ENCODE data around the gene CHST15. TPM values are rescaled to one million over a fixed set of nuclear protein-coding genes. Genes with fewer than 3 reads are reported as not detected.

CHST15 gene
- total and polyA plus RNA-seq, 2 of the 13 experiments (the other 11 are each of a cell fraction or from before 2014, with no cell fraction given): 1.4 to 94.7 TPM

DNA sequence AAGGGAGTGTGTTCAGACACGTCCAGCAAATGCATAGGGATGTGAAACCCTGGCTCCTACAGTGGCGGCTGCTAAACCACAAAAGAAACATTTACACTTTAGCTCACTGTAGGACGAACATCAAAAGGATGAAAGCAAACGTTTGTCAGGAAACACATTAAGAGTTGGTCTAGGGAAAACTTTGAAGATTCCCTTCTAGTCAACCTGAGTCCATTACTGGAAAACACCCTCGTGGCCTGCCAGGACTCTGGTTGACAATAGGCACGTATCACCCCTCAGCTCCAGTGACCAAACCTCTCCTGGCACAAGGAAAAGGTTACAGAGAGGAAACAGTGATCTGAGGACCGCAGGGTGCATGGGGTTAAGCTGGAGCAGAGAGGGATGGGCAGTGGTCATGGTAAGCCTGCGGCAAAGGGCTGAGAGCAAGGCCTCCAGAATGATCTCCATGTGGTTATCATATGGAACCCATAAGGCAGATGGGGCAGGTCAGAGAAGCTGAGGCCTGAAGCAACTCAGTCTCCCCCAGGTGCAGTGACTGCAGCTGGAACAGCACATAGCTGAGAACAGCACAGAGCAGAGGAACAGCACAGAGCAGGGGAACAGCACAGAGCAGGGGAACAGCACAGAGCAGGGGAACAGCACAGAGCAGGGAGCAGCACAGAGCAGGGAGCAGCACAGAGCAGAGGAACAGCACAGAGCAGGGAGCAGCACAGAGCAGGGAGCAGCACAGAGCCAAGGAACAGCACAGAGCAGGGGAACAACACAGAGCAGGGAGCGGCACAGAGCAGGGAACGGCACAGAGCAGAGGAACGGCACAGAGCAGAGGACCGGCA is 49.9 kb downstream of the CHST15 start (continued):
- TF ChIP-seq, protein P1, sequence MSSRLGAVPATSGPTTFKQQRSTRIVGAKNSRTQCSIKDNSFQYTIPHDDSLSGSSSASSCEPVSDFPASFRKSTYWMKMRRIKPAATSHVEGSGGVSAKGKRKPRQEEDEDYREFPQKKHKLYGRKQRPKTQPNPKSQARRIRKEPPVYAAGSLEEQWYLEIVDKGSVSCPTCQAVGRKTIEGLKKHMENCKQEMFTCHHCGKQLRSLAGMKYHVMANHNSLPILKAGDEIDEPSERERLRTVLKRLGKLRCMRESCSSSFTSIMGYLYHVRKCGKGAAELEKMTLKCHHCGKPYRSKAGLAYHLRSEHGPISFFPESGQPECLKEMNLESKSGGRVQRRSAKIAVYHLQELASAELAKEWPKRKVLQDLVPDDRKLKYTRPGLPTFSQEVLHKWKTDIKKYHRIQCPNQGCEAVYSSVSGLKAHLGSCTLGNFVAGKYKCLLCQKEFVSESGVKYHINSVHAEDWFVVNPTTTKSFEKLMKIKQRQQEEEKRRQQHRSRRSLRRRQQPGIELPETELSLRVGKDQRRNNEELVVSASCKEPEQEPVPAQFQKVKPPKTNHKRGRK (CRISPR knock-in tag; IDR thresholded peaks at IDR 0.05): no peak; the same call in 1 of the 2 replicates
- TF ChIP-seq, protein P2, sequence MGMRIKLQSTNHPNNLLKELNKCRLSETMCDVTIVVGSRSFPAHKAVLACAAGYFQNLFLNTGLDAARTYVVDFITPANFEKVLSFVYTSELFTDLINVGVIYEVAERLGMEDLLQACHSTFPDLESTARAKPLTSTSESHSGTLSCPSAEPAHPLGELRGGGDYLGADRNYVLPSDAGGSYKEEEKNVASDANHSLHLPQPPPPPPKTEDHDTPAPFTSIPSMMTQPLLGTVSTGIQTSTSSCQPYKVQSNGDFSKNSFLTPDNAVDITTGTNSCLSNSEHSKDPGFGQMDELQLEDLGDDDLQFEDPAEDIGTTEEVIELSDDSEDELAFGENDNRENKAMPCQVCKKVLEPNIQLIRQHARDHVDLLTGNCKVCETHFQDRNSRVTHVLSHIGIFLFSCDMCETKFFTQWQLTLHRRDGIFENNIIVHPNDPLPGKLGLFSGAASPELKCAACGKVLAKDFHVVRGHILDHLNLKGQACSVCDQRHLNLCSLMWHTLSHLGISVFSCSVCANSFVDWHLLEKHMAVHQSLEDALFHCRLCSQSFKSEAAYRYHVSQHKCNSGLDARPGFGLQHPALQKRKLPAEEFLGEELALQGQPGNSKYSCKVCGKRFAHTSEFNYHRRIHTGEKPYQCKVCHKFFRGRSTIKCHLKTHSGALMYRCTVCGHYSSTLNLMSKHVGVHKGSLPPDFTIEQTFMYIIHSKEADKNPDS (CRISPR knock-in tag; IDR thresholded peaks at IDR 0.05): no peak
- TF ChIP-seq POGZ (CRISPR knock-in tag; IDR thresholded peaks at IDR 0.05) (peak; percentile 83), ZNF775 (CRISPR knock-in tag; IDR thresholded peaks at IDR 0.05; ENCODE audit: borderline replicate concordance) (no peak), SP1 (IDR thresholded peaks at IDR 0.05) (no peak), SP1 (CRISPR knock-in tag; IDR thresholded peaks at IDR 0.05) (peak; percentile 13; the same call in 1 of the 2 replicates), PAWR (CRISPR knock-in tag; IDR thresholded peaks at IDR 0.05; ENCODE audit: borderline replicate concordance) (no peak; the same call in 1 of the 2 replicates), NPAS2 (CRISPR knock-in tag; IDR thresholded peaks at IDR 0.05; ENCODE audit: borderline replicate concordance) (no peak), SMAD1 (CRISPR knock-in tag; IDR thresholded peaks at IDR 0.05; ENCODE audit: borderline replicate concordance, low read depth) (peak; percentile 70; the same call in 1 of the 2 replicates), ZNF572 (CRISPR knock-in tag; IDR thresholded peaks at IDR 0.05) (no peak), ZFP82 (CRISPR knock-in tag; IDR thresholded peaks at IDR 0.05; ENCODE audit: borderline replicate concordance) (no peak; the same call in 1 of the 2 replicates), CHD4 (IDR thresholded peaks at IDR 0.05; ENCODE audit: borderline replicate concordance, low read length) (peak; percentile 55; the same call in 1 of the 2 replicates), SIX4 (CRISPR knock-in tag; IDR thresholded peaks at IDR 0.05) (peak; percentile 56; the same call in 1 of the 2 replicates), SYNCRIP (IDR thresholded peaks at IDR 0.05; ENCODE audit: insufficient read depth, low read depth, low read length) (no peak), ZNF556 (CRISPR knock-in tag; IDR thresholded peaks at IDR 0.05; ENCODE audit: borderline replicate concordance) (0 out of 2 replicates have a peak, but pooled peaks have one; percentile 63), ZNF546 (CRISPR knock-in tag; conservative IDR thresholded peaks at IDR 0.05) (no peak), ZKSCAN1 (IDR thresholded peaks at IDR 0.05; ENCODE audit: low read length) (no peak)
- TF ChIP-seq, protein P3, sequence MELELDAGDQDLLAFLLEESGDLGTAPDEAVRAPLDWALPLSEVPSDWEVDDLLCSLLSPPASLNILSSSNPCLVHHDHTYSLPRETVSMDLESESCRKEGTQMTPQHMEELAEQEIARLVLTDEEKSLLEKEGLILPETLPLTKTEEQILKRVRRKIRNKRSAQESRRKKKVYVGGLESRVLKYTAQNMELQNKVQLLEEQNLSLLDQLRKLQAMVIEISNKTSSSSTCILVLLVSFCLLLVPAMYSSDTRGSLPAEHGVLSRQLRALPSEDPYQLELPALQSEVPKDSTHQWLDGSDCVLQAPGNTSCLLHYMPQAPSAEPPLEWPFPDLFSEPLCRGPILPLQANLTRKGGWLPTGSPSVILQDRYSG (CRISPR knock-in tag; IDR thresholded peaks at IDR 0.05): peak; percentile 64; the same call in 1 of the 2 replicates
- TF ChIP-seq, protein P4, sequence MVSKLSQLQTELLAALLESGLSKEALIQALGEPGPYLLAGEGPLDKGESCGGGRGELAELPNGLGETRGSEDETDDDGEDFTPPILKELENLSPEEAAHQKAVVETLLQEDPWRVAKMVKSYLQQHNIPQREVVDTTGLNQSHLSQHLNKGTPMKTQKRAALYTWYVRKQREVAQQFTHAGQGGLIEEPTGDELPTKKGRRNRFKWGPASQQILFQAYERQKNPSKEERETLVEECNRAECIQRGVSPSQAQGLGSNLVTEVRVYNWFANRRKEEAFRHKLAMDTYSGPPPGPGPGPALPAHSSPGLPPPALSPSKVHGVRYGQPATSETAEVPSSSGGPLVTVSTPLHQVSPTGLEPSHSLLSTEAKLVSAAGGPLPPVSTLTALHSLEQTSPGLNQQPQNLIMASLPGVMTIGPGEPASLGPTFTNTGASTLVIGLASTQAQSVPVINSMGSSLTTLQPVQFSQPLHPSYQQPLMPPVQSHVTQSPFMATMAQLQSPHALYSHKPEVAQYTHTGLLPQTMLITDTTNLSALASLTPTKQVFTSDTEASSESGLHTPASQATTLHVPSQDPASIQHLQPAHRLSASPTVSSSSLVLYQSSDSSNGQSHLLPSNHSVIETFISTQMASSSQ (IDR thresholded peaks at IDR 0.05; ENCODE audit: low read depth): peak; percentile 76
- TF ChIP-seq, protein P4 (CRISPR knock-in tag; IDR thresholded peaks at IDR 0.05; ENCODE audit: borderline replicate concordance): peak; percentile 79; the same call in 1 of the 2 replicates

All from HepG2 (cell line).